K562 (cell line): ENCODE measurements around the gene KLK15.

Experiments used
- GABPB1 ChIP-seq: sonication (generic); formaldehyde crosslinking; IDR thresholded peaks from 2 replicates; pipeline ENCODE4 v1.8.0; 2022; ENCODE audit warnings: mild to moderate bottlenecking, missing genetic modification reagents
- HDAC1 ChIP-seq, 2 experiments: fragments of 450-650 bp; IDR thresholded peaks; 2 replicates each; pipeline ENCODE4 v1.6.1; 2016 to 2017; ENCODE audit warnings: inconsistent platforms in 1 of 2, mild to moderate bottlenecking in 1 of 2, moderate library complexity in 1 of 2
- HDAC2 ChIP-seq: fragments of 450-650 bp; IDR thresholded peaks from 2 replicates; pipeline ENCODE4 v1.6.1; 2016; ENCODE audit warnings: mild to moderate bottlenecking
- RNF2 ChIP-seq: sonication (generic); IDR thresholded peaks from 2 replicates; pipeline ENCODE4 v1.6.1; 2016
- ZNF263 ChIP-seq: sonication (generic); formaldehyde crosslinking; IDR thresholded peaks from 2 replicates; pipeline ENCODE4 v1.8.0; 2022; ENCODE audit warnings: mild to moderate bottlenecking, missing genetic modification reagents, borderline replicate concordance
- ZNF561 ChIP-seq: fragments of 450-650 bp; formaldehyde crosslinking; conservative IDR thresholded peaks from 2 replicates; pipeline ENCODE4 v1.4.0; 2020; ENCODE audit warnings: mild to moderate bottlenecking, moderate library complexity

GRCh38 chr19:50814883-50815282 is 18.5 kb downstream of the KLK15 start:
- no peak for TF ChIP-seq ZNF561 (CRISPR knock-in tag)
- TF ChIP-seq RNF2: no peak
- TF ChIP-seq HDAC1 (IDR thresholded peaks at IDR 0.05): no peak
- TF ChIP-seq GABPB1 (CRISPR knock-in tag): no peak
- no peak for TF ChIP-seq ZNF263 (CRISPR knock-in tag)
- TF ChIP-seq HDAC2: no peak
